HCT116 (cell line): ENCODE results near the gene ZC3H12C. TPM values are rescaled to one million over a fixed set of nuclear protein-coding genes. Genes with fewer than 3 reads are reported as not detected.

Source experiments
- ATAC-seq: fragments of 200-7000 bp; cut with Tn5 transposase; 2 replicates; pipeline ENCODE4 v1.9.1; 2020; ENCODE audit warnings: mild to moderate bottlenecking, moderate library complexity
- BruUV-seq: library from RNA; stranded (reverse); fragments of 400-500 nt; replicated peaks from 2 replicates; lab custom pipeline; 2021; lab: Mats Ljungman, UMichigan
- CTCF ChIA-PET: fragments of 300-600 bp; sonication (Branson Sonifier 250); formaldehyde crosslinking; loops from one replicate; lab custom pipeline; 2021; ENCODE audit warnings: antibody characterized with exemption; lab: Charles Lee
- POLR2A ChIA-PET: fragments of 300-600, 350-600 bp; sonication (Branson Sonifier 250); formaldehyde crosslinking; loops from one replicate; lab custom pipeline; 2021; ENCODE audit warnings: antibody characterized with exemption; lab: Charles Lee
- RAD21 ChIA-PET, 2 experiments: fragments of 300-600 bp; sonication (Branson Sonifier 250); formaldehyde crosslinking; loops; one replicate each; lab custom pipeline; 2023; ENCODE audit warnings: low total read pairs in 2 of 2; ENCODE audit not compliant: uncharacterized antibody in 2 of 2, unreplicated experiment in 2 of 2, low non-redundant PET in 1 of 2; lab: Charles Lee
- DNase-seq: peaks from one replicate; pipeline ENCODE4 v3.0.0-alpha.2; 2010; ENCODE audit warnings: low read depth, low spot score
- H2AFZ ChIP-seq: fragments of 200-600 bp; shearing (Covaris generic), sonication (generic); 2 replicates; pipeline ENCODE4 v1.6.1; 2017; ENCODE audit warnings: low read depth, mixed run types, mixed read lengths, antibody characterized with exemption, low read length; ENCODE audit not compliant: poor library complexity, severe bottlenecking
- H3K27ac ChIP-seq: 2 replicates; pipeline ENCODE4 v1.5.1; 2012; ENCODE audit warnings: low read depth, low read length
- H3K27me3 ChIP-seq: fragments of 200-600 bp; sonication (generic); 2 replicates; pipeline ENCODE4 v1.6.1; 2016; ENCODE audit warnings: mixed run types, low read length, mixed read lengths; ENCODE audit not compliant: insufficient read depth
- H3K36me3 ChIP-seq, 2 experiments: fragments of 200-500 bp in 1 of 2; fragments of 200-600 bp in 1 of 2; sonication (Bioruptor generic) in 1 of 2; sonication (generic) in 1 of 2; 2 replicates each; pipeline versions ENCODE4 v1.5.1 to v1.6.1; 2014 to 2016; ENCODE audit warnings: low read length in 2 of 2, inconsistent platforms in 1 of 2, mixed read lengths in 1 of 2, mixed run types in 1 of 2; ENCODE audit not compliant: insufficient read depth in 2 of 2, control insufficient read depth in 1 of 2
- H3K4me1 ChIP-seq, 2 experiments: fragments of 200-600 bp in 1 of 2; sonication (generic) in 1 of 2; 2 replicates each; pipeline versions ENCODE4 v1.5.1 to v1.6.1; 2012 to 2017; ENCODE audit warnings: low read length in 2 of 2, inconsistent platforms in 1 of 2, mild to moderate bottlenecking in 1 of 2, mixed read lengths in 1 of 2, mixed run types in 1 of 2, moderate library complexity in 1 of 2; ENCODE audit not compliant: insufficient read depth in 2 of 2, control insufficient read depth in 1 of 2
- H3K4me2 ChIP-seq: fragments of 200-600 bp; sonication (generic); 2 replicates; pipeline ENCODE4 v1.6.1; 2017; ENCODE audit warnings: mixed run types, low read length, mixed read lengths
- H3K4me3 ChIP-seq, 2 experiments: fragments of 200-600 bp in 1 of 2; sonication (generic) in 1 of 2; replicated peaks in 1 of 2; 2 replicates each; pipeline ENCODE4 v1.5.1; 2011 to 2016; ENCODE audit warnings: low read length in 2 of 2, control low read depth in 1 of 2, low read depth in 1 of 2, mild to moderate bottlenecking in 1 of 2, mixed read lengths in 1 of 2, mixed run types in 1 of 2
- H3K79me2 ChIP-seq: fragments of 200-600 bp; sonication (generic); 2 replicates; pipeline ENCODE4 v1.6.1; 2017; ENCODE audit warnings: mild to moderate bottlenecking, mixed run types, low read length, moderate library complexity, mixed read lengths; ENCODE audit not compliant: insufficient read depth
- H3K9ac ChIP-seq: fragments of 200-600 bp; sonication (generic); 2 replicates; pipeline ENCODE4 v1.6.1; 2016; ENCODE audit warnings: low read length, mixed read lengths
- H3K9me2 ChIP-seq: fragments of 200-600 bp; sonication (generic), shearing (Covaris generic); 2 replicates; pipeline ENCODE4 v1.6.1; 2017; ENCODE audit warnings: mixed run types, mild to moderate bottlenecking, moderate library complexity; ENCODE audit not compliant: insufficient read depth
- H3K9me3 ChIP-seq, 2 experiments: fragments of 200-500 bp in 1 of 2; fragments of 200-600 bp in 1 of 2; sonication (Bioruptor generic) in 1 of 2; sonication (generic) in 1 of 2; 2 replicates each; pipeline ENCODE4 v1.6.1; 2014 to 2017; ENCODE audit warnings: low read length in 2 of 2, mixed read lengths in 2 of 2, inconsistent platforms in 1 of 2, low read depth in 1 of 2, mild to moderate bottlenecking in 1 of 2, mixed run types in 1 of 2, moderate library complexity in 1 of 2; ENCODE audit not compliant: control insufficient read depth in 1 of 2, insufficient read depth in 1 of 2
- H4K20me1 ChIP-seq: fragments of 200-600 bp; sonication (generic), shearing (Covaris generic); 2 replicates; pipeline ENCODE4 v1.6.1; 2017; ENCODE audit warnings: mixed run types, mild to moderate bottlenecking, moderate library complexity; ENCODE audit not compliant: insufficient read depth
- CBX3 ChIP-seq: IDR thresholded peaks from 2 replicates; pipeline ENCODE4 v1.6.1; 2012; ENCODE audit warnings: low read depth
- CEBPB ChIP-seq: IDR thresholded peaks from 2 replicates; pipeline ENCODE4 v1.6.1; 2012; ENCODE audit warnings: low read depth
- EGR1 ChIP-seq: IDR thresholded peaks from 2 replicates; pipeline ENCODE4 v1.6.1; 2012; ENCODE audit warnings: low read depth
- ELF1 ChIP-seq: IDR thresholded peaks from 2 replicates; pipeline ENCODE4 v1.6.1; 2012; ENCODE audit warnings: low read depth, borderline replicate concordance
- EZH2 ChIP-seq: fragments of 200-600 bp; sonication (generic); IDR thresholded peaks from 2 replicates; pipeline ENCODE4 v1.6.1; 2017; ENCODE audit warnings: antibody characterized with exemption, mixed run types
- JUND ChIP-seq: IDR thresholded peaks from 2 replicates; pipeline ENCODE4 v1.6.1; 2012
- intact Hi-C: fragments of 100-400 bp; cut with micrococcal nuclease; formaldehyde crosslinking; loops from 2 replicates; pipeline ENCODE4 v1.10.0; 2022
- total RNA-seq: library from RNA; stranded (reverse); gene quantifications from one replicate; pipeline ENCODE4 v1.2.1, GENCODE V29; 2021; ENCODE audit not compliant: unreplicated experiment

The ZC3H12C gene
- total RNA-seq, 1 experiment from 2014 or later = 10.2 TPM

DNA sequence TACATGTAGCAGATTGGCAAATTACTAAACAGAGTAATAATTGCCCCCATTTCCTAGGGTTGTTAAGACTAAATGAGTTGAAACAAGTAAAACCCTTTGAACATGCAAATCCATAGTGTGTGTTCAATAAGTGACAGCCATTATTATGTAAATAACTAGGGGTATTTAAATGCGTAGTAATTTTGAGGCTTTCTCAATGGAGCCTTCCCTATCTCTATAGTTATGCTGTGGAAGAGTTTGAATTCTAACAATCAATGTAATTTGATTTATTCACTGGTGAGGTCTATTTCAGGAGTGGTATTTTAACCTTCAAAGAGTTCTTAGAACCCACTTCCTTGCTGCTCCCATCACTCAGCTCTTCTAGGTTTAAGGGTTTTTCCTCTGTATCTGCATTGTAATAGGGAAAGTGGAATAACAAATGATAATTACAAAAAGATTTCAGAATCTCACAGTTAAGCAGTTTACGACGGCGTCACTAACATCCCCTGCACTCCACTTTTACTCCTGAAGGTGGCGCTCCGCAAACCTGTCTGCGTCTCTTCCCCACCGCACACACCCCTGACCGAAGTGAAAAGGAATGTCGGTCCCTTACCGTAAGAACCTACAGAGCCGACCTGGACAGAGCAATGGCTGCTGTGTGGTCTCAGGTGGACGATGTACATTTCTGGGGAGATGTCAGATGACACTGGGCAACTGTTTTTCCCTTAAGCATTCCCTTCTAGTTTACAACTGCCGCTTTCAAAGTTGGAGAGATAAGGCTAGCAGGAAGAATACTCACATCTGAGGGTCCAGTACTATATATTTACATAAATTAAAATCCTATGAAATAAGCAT is 80.8 kb downstream of the ZC3H12C start (continued):
- TF ChIP-seq ELF1 (no peak), CBX3 (no peak), EZH2 (no peak), CEBPB (no peak)

- H3K4me2 ChIP-seq = peak overlapping the region; percentile 59; the same call in 1 of the 2 replicates
- H4K20me1 ChIP-seq = no peaks in the 10 kb centered on the region
- H3K9me2 ChIP-seq = no peaks in the 10 kb centered on the region
- no peak overlapping the region for H3K4me3 ChIP-seq
- no peaks in the 10 kb centered on the region for H3K27me3 ChIP-seq
- no peak for TF ChIP-seq EGR1
- TF ChIP-seq JUND = no peak
- intact Hi-C loops = loop anchor here (1.0 kb wide), 1 partner anchor 202 kb away; no protein-coding TSS in a partner anchor
- DNase-seq (no peak), ATAC-seq (no peak)
- BruUV-seq = TSS peak; percentile 25
- peaks cover 8 to 22% of the 10 kb centered on the region in 2 experiments; a peak in 3 of 4 replicates for H3K4me1 ChIP-seq
- H3K27ac ChIP-seq = no peak overlapping the region
- no peaks in the 10 kb centered on the region for H3K36me3 ChIP-seq
- H3K79me2 ChIP-seq = no peaks in the 10 kb centered on the region
- POLR2A ChIA-PET = no interaction called here
- H3K9me3 ChIP-seq = no peaks in the 10 kb centered on the region
- no peak overlapping the region for H3K9ac ChIP-seq
- CTCF ChIA-PET = no interaction called here
- no peak overlapping the region for H2AFZ ChIP-seq
- RAD21 ChIA-PET = no interaction called here
Measured at GRCh38 chr11:110174645-110175310, 81.6 kb downstream of the ZC3H12C start.
